Activated naive CD8-positive, alpha-beta T cell treated with anti-CD3 and anti-CD28 coated beads, Interleukin-2, amount 50 U/mL, for 24 hours (primary cell): ENCODE data around the gene RPL28.
"Not testable (repeated sequence)": the region's sequence is repeated elsewhere in the genome, so short reads cannot be mapped to it uniquely, and the experiment has no call there.

ENCODE experiments used
- ATAC-seq: fragments of 150-1000 bp; cut with Tn5 transposase; one replicate; pipeline ENCODE4 v1.10.0; 2021
- DNase-seq: peaks from one replicate; pipeline ENCODE4 v3.0.0; 2021
- H3K27ac Mint-ChIP-seq: one replicate; pipeline ENCODE4 v1.8.0; 2021; ENCODE audit warnings: mild to moderate bottlenecking, mixed read lengths
- H3K27me3 Mint-ChIP-seq: one replicate; pipeline ENCODE4 v1.8.0; 2021; ENCODE audit warnings: mixed read lengths
- H3K36me3 Mint-ChIP-seq: one replicate; pipeline ENCODE4 v1.8.0; 2021; ENCODE audit warnings: low read depth, mixed read lengths
- H3K4me1 Mint-ChIP-seq: one replicate; pipeline ENCODE4 v1.8.0; 2021; ENCODE audit warnings: mixed read lengths
- H3K4me3 Mint-ChIP-seq: one replicate; pipeline ENCODE4 v1.8.0; 2021; ENCODE audit warnings: mild to moderate bottlenecking, moderate library complexity, mixed read lengths
- H3K9me3 Mint-ChIP-seq: one replicate; pipeline ENCODE4 v1.8.0; 2021; ENCODE audit warnings: mixed read lengths

RPL28 gene

GRCh38 chr19:55390461-55390880 is 4.7 kb downstream of the RPL28 start:
- ATAC-seq (no peak), DNase-seq (no peak)
- Mint-ChIP-seq H3K4me3 (peak overlapping the region; percentile 37), H3K4me1 (peaks cover 39% of the 10 kb centered on the region), H3K27ac (peak overlapping the region; percentile 52), H3K27me3 (peaks cover 2% of the 10 kb centered on the region), H3K36me3 (peaks cover 48% of the 10 kb centered on the region), H3K9me3 (no peaks in the 10 kb centered on the region)

- Mint-ChIP-seq H3K27me3 (no peaks in the 10 kb centered on the region), H3K36me3 (peaks cover 41% of the 10 kb centered on the region), H3K27ac (peak overlapping the region; percentile 2), H3K4me3 (no peak overlapping the region), H3K4me1 (peaks cover 37% of the 10 kb centered on the region), H3K9me3 (no peaks in the 10 kb centered on the region)
- DNase-seq (no peak), ATAC-seq (peak; percentile 12)
These were observed 5.5 kb downstream of the RPL28 start for GRCh38 chr19:55391191-55391670.

GRCh38 chr19:55391702-55392615 is 6.2 kb downstream of the RPL28 start:
- Mint-ChIP-seq H3K36me3 (peaks cover 34% of the 10 kb centered on the region), H3K4me1 (peaks cover 31% of the 10 kb centered on the region), H3K9me3 (no peaks in the 10 kb centered on the region), H3K4me3 (no peak overlapping the region), H3K27me3 (no peaks in the 10 kb centered on the region), H3K27ac (peak overlapping the region; percentile 2)
- DNase-seq: no peak
- no peak for ATAC-seq

GRCh38 chr19:55392820-55393761 is 7.4 kb downstream of the RPL28 start:
- Mint-ChIP-seq H3K27me3 (no peaks in the 10 kb centered on the region), H3K27ac (no peak overlapping the region), H3K9me3 (no peaks in the 10 kb centered on the region), H3K4me1 (peaks cover 22% of the 10 kb centered on the region), H3K4me3 (no peak overlapping the region), H3K36me3 (peaks cover 23% of the 10 kb centered on the region)
- ATAC-seq (no peak), DNase-seq (no peak)

- Mint-ChIP-seq H3K36me3 (peaks cover 26% of the 10 kb centered on the region), H3K27ac (peak overlapping the region; percentile 5), H3K27me3 (no peaks in the 10 kb centered on the region), H3K4me1 (peaks cover 18% of the 10 kb centered on the region), H3K9me3 (no peaks in the 10 kb centered on the region), H3K4me3 (no peak overlapping the region)
- DNase-seq (no peak), ATAC-seq (peak; percentile 25)
These were observed 12.6 kb downstream of the RPL28 start for GRCh38 chr19:55398200-55398925.

DNA sequence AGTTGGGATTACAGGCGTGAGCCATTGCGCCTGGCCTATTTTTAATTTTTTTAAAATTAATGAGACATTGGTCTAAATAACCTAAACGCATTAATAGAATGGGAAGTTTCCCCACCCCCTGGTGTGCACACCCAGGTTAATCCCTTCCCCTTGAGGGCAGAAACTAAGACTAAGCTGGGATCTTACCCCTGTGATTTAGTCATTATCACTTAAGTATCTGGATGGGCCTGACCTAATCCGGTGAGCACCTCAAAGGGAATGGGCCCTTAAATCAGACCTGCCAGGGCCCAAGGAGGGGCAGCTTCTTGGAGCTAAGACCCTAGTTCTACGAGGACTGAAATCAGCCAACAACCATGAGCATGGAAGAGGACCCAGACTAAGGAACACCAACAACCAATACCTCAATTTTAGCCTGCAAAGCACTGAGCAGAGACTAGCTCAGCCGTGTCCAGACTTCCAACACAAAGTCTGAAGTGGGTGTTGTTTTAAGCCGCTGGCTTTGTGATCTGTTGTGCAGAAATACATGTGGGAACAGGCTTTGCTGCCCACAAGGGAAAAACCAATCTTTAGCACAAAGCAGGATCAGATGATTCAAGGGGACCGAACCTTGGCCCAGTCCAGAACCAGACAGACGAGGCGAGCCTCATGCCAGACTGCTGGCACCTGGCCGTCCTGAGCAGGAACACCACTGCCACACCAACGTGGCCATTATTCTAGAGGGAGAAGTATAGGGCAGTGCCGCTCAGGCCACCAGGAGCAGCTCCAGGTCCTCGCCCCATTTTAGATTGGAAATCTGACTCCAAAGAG is 14.8 kb downstream of the RPL28 start:
- peaks cover 25% of the 10 kb centered on the region for H3K4me1 Mint-ChIP-seq
- H3K36me3 Mint-ChIP-seq: peaks cover 37% of the 10 kb centered on the region
- DNase-seq: no peak
- no peak overlapping the region for H3K27ac Mint-ChIP-seq
- H3K4me3 Mint-ChIP-seq: no peak overlapping the region
- H3K9me3 Mint-ChIP-seq: no peaks in the 10 kb centered on the region
- ATAC-seq: no peak
- H3K27me3 Mint-ChIP-seq: no peaks in the 10 kb centered on the region

GRCh38 chr19:55401390-55401789 is 15.7 kb downstream of the RPL28 start:
- H3K9me3 Mint-ChIP-seq, ATAC-seq: not testable (repeated sequence)
- H3K4me1 Mint-ChIP-seq: peaks cover 34% of the 10 kb centered on the region

DNA sequence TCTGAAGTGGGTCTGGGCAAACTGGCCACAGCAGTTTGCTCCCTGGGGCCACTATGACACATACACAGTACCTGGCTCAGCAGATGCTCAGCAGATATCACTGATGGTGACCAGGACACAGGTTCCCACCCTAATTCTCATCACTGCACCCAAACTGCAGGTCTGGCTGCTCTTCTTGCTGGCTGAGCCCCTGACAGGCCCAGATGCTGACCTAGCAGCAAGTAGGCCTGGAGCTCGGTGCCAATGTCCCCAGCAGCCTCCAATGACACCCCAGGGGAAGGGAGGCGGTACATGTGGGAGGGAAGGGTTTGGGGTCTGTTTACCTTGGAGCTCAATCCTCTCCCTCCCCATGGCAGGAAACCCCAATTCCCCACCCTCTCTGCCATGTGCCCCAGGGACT is 16.8 kb downstream of the RPL28 start:
- Mint-ChIP-seq H3K4me1 (peaks cover 39% of the 10 kb centered on the region), H3K9me3 (no peaks in the 10 kb centered on the region), H3K27me3 (no peaks in the 10 kb centered on the region), H3K36me3 (peaks cover 51% of the 10 kb centered on the region), H3K4me3 (no peak overlapping the region), H3K27ac (no peak overlapping the region)
- DNase-seq (no peak), ATAC-seq (no peak)

More at GRCh38 chr19:55401390-55401789, 15.7 kb downstream of the RPL28 start:
- H3K4me3 Mint-ChIP-seq, H3K27me3 Mint-ChIP-seq, H3K27ac Mint-ChIP-seq, DNase-seq: not testable (repeated sequence)
- H3K36me3 Mint-ChIP-seq: peaks cover 46% of the 10 kb centered on the region

GRCh38 chr19:55405638-55406037 is 19.9 kb downstream of the RPL28 start:
- no peaks in the 10 kb centered on the region for H3K27me3 Mint-ChIP-seq
- H3K4me3 Mint-ChIP-seq: peak overlapping the region; percentile 92
- H3K4me1 Mint-ChIP-seq: peaks cover 42% of the 10 kb centered on the region
- peak overlapping the region; percentile 86 for H3K27ac Mint-ChIP-seq
- peaks cover 11% of the 10 kb centered on the region for H3K9me3 Mint-ChIP-seq
- ATAC-seq: no peak
- DNase-seq: no peak
- H3K36me3 Mint-ChIP-seq: peaks cover 52% of the 10 kb centered on the region

DNA sequence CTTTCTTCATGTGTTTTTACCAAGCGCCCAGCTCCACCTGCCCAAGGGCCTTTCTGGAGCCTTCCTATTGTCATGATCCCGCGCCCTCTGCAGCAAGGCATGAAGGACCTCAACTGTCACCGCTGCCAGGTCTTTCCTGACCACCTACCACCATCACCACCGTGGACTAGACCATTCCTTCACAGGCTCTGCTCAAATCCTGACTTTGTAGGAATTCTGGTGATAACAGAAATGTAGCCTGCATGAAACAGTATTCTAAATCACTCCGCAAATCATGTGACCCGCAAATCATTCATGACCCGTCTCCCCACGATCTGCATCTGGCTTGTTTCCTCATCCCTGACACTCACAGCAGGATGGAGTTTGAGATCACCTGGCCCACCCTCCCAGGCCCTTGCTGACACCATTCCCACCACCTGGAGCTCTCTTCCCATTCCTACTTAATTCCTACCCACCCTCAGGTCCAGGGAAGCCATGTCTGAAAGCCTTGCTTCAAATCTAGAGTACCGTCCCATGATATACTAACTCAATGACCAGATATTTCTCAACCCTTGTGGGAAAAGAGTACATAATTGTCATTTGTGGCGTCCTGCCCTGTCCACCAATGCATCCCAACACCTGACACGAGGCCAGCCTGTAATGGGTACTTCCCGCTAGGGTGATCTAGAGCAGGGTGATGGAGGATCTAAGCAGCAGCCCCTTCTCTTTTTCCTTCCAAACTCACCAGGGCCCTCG is 20.5 kb downstream of the RPL28 start:
- Mint-ChIP-seq H3K27ac (peak overlapping the region; percentile 86), H3K9me3 (peaks cover 11% of the 10 kb centered on the region), H3K36me3 (peaks cover 47% of the 10 kb centered on the region), H3K27me3 (no peaks in the 10 kb centered on the region), H3K4me1 (peaks cover 42% of the 10 kb centered on the region), H3K4me3 (peak overlapping the region; percentile 92)
- DNase-seq (no peak), ATAC-seq (no peak)

DNA sequence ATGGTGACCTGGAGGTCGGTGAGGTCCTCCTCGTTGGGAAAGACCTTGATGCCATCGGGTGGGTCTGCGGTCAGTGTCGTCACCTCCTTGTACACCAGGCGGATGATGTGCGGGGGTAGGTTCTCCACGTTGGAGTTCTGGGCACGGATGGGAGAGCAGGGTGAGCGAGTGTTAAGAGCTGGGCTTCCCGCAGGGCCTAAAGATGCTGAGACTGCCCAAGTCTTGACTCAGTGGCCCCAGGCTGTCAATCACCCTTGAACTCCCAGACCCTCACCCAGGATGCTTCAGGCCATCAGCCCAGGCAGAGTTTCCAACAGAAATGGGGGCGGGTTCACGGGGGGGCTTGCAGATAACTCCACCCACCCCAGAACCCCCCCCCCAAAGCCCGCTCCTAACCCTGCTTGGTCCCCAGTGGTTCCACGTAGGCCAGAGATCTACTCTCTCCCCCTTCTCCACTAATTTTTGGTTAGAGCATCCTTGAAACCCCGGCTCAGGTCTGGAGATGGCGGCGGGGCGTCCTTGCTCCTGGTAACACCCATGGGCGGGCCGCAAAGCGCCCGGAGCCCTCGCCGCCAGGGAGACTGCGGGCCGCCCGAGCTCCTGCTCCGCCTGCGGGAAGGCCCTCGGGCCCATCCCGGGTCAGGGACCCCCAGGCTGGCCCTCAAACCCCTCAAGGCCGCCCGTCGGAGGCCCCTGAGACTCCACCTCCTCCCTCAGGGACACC is 21.3 kb downstream of the RPL28 start:
- peaks cover 44% of the 10 kb centered on the region for H3K36me3 Mint-ChIP-seq
- H3K4me3 Mint-ChIP-seq: peak overlapping the region; percentile 92
- H3K27ac Mint-ChIP-seq: peak overlapping the region; percentile 86
- no peaks in the 10 kb centered on the region for H3K27me3 Mint-ChIP-seq
- H3K4me1 Mint-ChIP-seq: peaks cover 42% of the 10 kb centered on the region
- ATAC-seq: no peak
- DNase-seq: peak; percentile 32
- peaks cover 11% of the 10 kb centered on the region for H3K9me3 Mint-ChIP-seq

DNA sequence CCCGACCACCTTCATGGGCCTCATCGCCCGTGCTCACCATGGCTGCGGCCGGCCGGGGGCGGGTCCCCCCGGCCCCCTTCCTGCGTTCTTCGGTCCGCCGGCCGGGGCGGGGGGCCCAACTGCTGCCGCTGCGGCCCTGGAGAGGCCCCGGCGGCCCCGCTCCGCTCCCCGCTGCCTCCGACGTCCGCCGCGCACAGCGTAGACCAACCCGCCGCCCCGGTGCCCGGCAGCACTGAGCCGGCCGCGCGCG is 21.7 kb downstream of the RPL28 start, which contains the start of gene UBE2S:
Gene UBE2S (minus strand): TSS at position 239 of the 250 bp plus-strand sequence. CDS start 199 bp downstream, at position 40.
- Mint-ChIP-seq H3K27ac (peak within 1 kb of the TSS; percentile 98), H3K9me3 (peaks cover 11% of the 10 kb centered on the region), H3K4me1 (peaks cover 42% of the 10 kb centered on the region), H3K4me3 (peak within 1 kb of the TSS; percentile 92), H3K36me3 (peaks cover 39% of the 10 kb centered on the region)
- not testable (repeated sequence) for ATAC-seq, DNase-seq, H3K27me3 Mint-ChIP-seq
